Mesodermal cell (in vitro differentiated cells): Measurements from ENCODE around the gene DIRAS3.

ENCODE experiments used
- H3K27ac ChIP-seq: 2 replicates; pipeline ENCODE4 v1.7.0; 2013; ENCODE audit warnings: mild to moderate bottlenecking, low read depth, low read length, moderate library complexity; ENCODE audit not compliant: severe bottlenecking
- H3K36me3 ChIP-seq: 2 replicates; pipeline ENCODE4 v1.7.1; 2013; ENCODE audit warnings: mild to moderate bottlenecking, low read length, moderate library complexity; ENCODE audit not compliant: control insufficient read depth, insufficient read depth
- H3K4me1 ChIP-seq: one replicate; pipeline ENCODE4 v1.7.1; 2013; ENCODE audit warnings: mild to moderate bottlenecking, low read length; ENCODE audit not compliant: insufficient read depth, control insufficient read depth, poor library complexity, severe bottlenecking
- H3K4me3 ChIP-seq: 2 replicates; pipeline ENCODE4 v1.7.0; 2013; ENCODE audit warnings: low read length, control low read depth, mild to moderate bottlenecking; ENCODE audit not compliant: insufficient read depth, poor library complexity, severe bottlenecking; ENCODE audit errors: extremely low read depth
- H3K9me3 ChIP-seq: 2 replicates; pipeline ENCODE4 v1.7.1; 2013; ENCODE audit warnings: mild to moderate bottlenecking, low read length, moderate library complexity; ENCODE audit not compliant: control insufficient read depth
- WGBS, 2 experiments: methylation state at CpG; one replicate each; pipeline ENCODE4 v1.1.5; 2013; ENCODE audit warnings: missing lambda C conversion rate in 2 of 2; ENCODE audit not compliant: insufficient coverage in 2 of 2; 5-methylcytosine and 5-hydroxymethylcytosine counted together

The DIRAS3 gene

DNA sequence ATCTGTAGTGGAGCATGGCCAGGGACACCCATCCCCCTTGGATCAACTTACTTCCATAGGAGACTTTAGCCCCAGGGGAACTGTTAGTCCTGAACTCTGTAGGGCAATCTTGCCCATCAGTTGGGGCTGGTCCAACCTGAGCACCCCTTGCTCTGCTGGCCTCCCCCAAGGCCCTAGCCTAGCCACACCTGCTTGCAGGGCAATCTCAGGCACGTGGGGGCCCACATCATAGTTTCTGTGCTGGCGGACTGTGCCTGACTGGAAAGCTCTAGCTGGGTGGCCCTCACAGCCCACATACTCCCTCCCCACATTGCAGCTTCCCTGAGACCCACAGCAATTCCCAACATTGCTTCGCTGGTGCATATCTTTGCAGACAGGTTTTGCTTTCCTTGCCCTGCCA is 6.6 kb upstream of the DIRAS3 start:
- WGBS, 2 experiments: 86 to 100% methylated on average over 2 to 3 of the region's 3 CpGs

DNA sequence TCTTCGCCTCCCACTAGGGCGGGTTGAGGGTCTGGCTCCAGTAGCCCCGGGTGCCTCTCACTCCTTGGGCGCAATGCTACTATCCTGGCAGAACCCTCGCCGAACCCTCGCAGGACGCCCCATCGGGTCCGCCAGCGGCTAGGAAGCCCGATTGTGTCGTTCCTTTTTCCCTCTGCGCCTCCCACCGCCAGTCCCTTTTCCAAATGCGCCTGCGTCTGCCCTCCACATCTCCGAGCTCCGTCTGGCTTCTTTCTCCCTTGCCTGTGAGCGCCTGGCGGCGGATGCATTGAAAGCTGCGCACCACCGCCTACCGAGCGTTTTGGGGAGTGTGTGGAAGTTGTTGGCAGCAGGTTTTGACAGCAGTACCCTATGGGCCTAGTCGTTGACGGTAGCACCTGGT is 1.0 kb upstream of the DIRAS3 start:
- H3K4me1 ChIP-seq: no peaks in the 10 kb centered on the region
- no peak overlapping the region for H3K27ac ChIP-seq
- peak overlapping the region; percentile 20 for H3K4me3 ChIP-seq
- 47 to 78% methylated on average over 19 to 21 of the region's 28 CpGs for WGBS, 2 experiments
- H3K36me3 ChIP-seq: no peaks in the 10 kb centered on the region
- no peaks in the 10 kb centered on the region for H3K9me3 ChIP-seq

More for the DNA sequence above, 6.6 kb upstream of the DIRAS3 start:
- Histone ChIP-seq H3K36me3 (no peaks in the 10 kb centered on the region), H3K27ac (no peak overlapping the region), H3K4me3 (no peak overlapping the region), H3K4me1 (no peaks in the 10 kb centered on the region), H3K9me3 (no peaks in the 10 kb centered on the region)

DNA sequence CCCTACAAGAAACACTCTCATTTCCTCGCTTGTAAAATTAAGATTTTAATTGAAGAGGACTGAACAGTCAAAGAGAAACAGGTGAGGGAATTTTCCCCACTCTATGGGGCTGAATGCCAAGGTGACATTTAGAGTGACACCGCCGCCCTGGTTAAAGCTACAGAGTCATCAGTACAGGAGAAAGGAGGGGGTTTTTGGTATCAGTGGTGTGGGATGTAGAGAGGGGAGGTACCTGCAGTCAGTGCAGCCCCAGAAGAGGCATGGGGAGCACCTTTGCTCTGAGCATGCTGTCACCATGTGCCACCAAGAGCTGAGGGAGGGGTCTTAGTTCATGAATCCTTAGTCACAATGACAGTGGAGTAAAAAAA is 2.8 kb downstream of the DIRAS3 start:
- Histone ChIP-seq H3K9me3 (no peaks in the 10 kb centered on the region), H3K36me3 (no peaks in the 10 kb centered on the region), H3K4me3 (no peak overlapping the region), H3K27ac (no peak overlapping the region), H3K4me1 (no peaks in the 10 kb centered on the region)
- WGBS, 2 experiments: 56% methylated on average over 2 of the region's 3 CpGs; no CpG with 5 or more reads in 1 of the 2 experiments

DNA sequence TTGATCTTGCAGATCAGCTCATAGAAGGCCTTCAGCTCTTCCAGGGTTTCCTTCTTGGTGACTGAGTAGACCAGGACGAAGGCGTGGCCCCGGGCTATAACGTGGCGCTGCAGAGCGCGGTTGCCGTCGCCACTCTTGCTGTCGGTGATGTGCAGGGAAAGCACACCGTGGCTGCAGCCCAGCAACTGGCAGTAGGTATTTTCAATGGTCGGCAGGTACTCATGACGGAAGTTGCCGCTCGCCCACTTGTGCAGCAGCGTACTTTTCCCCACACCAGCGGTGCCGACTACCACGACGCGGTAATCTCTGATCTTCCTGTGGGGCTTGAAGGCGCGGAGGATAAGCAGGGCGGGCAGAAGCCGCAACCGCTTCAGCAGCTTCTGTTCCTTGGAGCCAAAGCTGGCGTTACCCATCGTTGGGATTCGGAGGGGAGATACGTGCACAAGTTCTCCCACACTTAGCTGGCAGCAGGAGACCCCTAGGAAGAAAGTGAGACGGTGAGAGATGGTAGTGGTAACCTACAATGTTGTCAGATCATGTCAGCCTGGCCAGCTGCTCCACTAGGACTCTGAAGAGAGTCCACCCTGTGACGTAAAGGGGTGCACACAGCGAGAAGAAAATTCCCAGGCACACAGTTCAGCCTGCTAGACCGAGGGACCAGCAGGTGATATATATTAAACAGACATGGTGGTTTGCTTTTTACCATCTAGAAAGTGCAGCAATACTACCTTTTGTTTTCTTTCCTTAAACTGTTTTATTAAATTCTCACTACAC is 3.4 kb downstream of the DIRAS3 start:
- 69 to 77% methylated on average over 31 to 33 of the region's 34 CpGs for WGBS, 2 experiments
- no peaks in the 10 kb centered on the region for H3K36me3 ChIP-seq
- no peaks in the 10 kb centered on the region for H3K4me1 ChIP-seq
- H3K9me3 ChIP-seq: no peaks in the 10 kb centered on the region
- H3K27ac ChIP-seq: no peak overlapping the region
- no peak overlapping the region for H3K4me3 ChIP-seq

DNA sequence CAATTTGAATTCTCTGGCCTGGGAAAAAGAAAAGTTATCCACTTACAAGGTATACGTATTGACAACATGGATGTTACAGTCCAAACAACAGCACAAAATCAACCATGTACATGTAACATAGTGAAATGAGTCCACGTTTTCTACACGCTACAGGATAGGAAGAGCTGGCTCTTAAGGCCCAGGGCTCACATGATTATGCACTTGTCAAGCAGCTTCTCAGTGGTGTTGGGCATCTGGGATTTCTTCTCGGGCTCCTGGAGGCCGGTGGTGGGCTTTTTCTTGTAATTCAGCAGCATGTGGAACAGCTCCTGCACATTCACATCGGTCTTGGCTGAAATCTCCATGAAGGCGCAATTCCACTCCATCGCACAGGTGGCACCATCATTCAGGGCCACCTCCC is 4.0 kb downstream of the DIRAS3 start:
- WGBS, 2 experiments: 82 to 95% methylated on average over 7 of the region's 8 CpGs
- Histone ChIP-seq H3K4me1 (no peaks in the 10 kb centered on the region), H3K27ac (no peak overlapping the region), H3K4me3 (no peak overlapping the region), H3K36me3 (no peaks in the 10 kb centered on the region), H3K9me3 (no peaks in the 10 kb centered on the region)

DNA sequence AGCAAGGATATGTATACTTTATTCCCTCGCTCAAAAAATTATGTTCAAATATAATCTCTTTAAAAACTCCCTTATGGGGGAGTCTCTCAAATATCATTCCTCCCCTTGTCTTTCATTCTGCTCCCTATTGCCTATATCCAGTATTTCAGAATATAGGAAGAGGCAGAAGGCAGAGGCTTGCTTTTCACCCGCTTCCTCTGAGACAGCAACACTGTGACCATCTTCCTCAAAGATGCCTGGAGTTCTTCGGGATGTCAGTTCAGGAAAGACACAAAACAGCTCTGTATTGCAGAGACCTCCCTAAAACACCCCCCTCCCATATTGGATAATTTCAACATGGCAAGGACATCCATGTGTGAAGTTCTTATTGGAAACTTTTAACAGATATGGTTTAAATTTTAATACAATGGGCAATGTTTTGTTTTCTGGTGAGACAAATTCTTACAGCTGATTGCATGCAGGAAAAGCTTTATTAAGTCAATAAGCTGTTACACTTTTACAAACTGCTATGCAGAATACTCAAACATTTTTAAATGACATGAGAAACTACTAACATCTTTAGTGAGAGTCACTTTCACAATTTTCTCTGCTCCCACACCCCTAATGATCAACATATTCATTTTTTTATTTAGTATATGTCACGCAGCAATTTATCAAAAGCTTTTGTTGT is 4.8 kb downstream of the DIRAS3 start:
- Histone ChIP-seq H3K4me3 (no peak overlapping the region), H3K27ac (no peak overlapping the region), H3K36me3 (no peaks in the 10 kb centered on the region), H3K4me1 (no peaks in the 10 kb centered on the region), H3K9me3 (no peaks in the 10 kb centered on the region)
- WGBS, 2 experiments: no CpG with 5 or more reads among the region's 4 CpGs

DNA sequence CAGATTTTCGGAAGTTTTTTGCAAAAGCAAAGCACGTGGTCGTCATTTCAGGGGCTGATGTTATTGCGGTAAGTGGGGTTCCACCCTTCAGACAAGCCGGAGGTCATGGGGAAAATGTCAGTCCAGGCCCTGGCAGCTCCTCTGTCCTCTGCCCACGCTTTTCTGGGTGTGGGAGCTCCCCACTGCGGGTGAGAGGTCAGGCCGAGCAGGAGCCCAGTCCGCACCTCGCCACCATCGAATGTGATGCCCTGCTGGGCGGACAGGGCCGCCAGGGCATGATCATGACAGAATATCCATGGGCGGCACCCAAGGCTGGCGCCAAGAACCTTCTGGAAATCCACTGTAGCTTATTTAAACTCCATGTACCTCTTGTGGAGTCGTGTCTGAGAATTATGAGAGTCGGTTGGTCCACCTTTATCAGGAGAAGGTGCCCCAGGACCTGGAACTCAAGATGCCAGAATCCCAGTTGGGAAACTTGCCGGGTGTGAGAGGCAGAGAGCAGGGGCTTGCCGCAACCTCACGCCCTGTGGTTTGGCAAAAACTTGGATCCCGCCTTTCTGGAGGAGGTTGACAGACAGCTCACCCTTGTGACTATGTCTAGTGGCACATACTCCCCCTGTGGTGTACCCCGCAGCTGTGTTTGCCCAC is 6.9 kb downstream of the DIRAS3 start:
- H3K4me1 ChIP-seq: no peaks in the 10 kb centered on the region
- H3K4me3 ChIP-seq: no peak overlapping the region
- H3K27ac ChIP-seq: no peak overlapping the region
- 95 to 96% methylated on average over 19 to 22 of the region's 22 CpGs for WGBS, 2 experiments
- H3K36me3 ChIP-seq: no peaks in the 10 kb centered on the region
- H3K9me3 ChIP-seq: no peaks in the 10 kb centered on the region

DNA sequence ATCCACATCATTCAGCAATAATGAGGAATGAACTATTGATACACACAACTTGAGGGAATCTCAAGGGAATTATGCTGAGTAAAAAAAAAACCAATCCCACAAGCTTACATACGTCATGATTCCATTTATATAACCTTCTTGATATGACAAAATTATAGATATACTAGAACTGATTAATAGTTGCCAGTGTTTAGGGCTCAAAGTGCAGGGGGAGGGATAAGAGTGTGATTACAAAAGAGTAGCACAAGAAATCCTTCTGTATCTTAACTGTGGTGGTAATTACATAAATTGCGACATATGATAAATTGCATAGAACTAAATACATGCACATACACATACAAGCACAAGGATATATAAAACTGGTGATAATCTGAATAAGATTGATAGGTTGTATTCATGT is 13.5 kb downstream of the DIRAS3 start:
- no peaks in the 10 kb centered on the region for H3K4me1 ChIP-seq
- no CpG with 5 or more reads among the region's 2 CpGs for WGBS, 2 experiments
- no peaks in the 10 kb centered on the region for H3K36me3 ChIP-seq
- H3K9me3 ChIP-seq: no peaks in the 10 kb centered on the region
- H3K4me3 ChIP-seq: no peak overlapping the region
- H3K27ac ChIP-seq: no peak overlapping the region

DNA sequence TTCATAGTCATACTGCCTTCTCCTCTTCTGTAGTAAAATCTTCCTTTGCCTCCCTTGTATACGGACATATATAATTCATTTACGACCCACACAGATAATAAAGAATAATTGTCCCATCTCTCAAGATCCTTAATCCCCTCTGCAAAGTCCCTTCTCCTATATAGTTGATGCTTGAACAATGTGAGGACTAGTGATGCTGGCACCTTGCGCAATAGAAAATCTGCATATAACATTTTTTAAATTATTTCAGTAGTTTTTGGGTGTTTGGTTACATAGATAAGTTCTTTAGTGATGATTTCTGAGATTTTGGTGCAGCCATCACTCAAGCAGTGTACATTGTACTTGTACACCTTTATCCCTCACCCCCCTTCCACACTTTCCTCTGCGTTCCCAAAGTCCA is 21.0 kb downstream of the DIRAS3 start:
- Histone ChIP-seq H3K4me1 (no peaks in the 10 kb centered on the region), H3K36me3 (no peaks in the 10 kb centered on the region), H3K27ac (no peak overlapping the region), H3K4me3 (no peak overlapping the region), H3K9me3 (no peaks in the 10 kb centered on the region)
- 89% methylated on average over 1 of the region's 4 CpGs; no CpG with 5 or more reads in 1 of the 2 experiments for WGBS, 2 experiments

DNA sequence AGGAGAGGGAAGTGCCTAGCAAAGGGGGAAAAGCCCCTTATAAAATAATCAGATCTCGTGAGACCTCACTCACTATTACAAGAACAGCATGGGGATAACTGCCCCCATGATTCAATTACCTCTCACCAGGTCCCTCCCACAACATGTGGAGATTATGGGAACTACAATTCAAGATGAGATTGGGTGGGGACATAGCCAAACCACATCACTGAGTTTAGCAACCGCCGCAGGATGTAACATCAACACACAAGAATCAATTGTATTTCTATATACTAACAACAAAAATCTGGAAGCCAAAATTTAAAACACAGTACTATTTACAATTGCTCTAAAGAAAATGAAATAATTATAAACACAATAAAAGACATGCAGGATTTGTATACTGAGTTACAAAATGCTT is 21.9 kb downstream of the DIRAS3 start:
- Histone ChIP-seq H3K36me3 (no peaks in the 10 kb centered on the region), H3K4me3 (no peak overlapping the region), H3K27ac (no peak overlapping the region), H3K9me3 (no peaks in the 10 kb centered on the region), H3K4me1 (no peaks in the 10 kb centered on the region)
- no CpG with 5 or more reads among the region's 3 CpGs for WGBS, 2 experiments
